Measurements from ENCODE around the gene TMPRSS6.

TMPRSS6 gene

DNA sequence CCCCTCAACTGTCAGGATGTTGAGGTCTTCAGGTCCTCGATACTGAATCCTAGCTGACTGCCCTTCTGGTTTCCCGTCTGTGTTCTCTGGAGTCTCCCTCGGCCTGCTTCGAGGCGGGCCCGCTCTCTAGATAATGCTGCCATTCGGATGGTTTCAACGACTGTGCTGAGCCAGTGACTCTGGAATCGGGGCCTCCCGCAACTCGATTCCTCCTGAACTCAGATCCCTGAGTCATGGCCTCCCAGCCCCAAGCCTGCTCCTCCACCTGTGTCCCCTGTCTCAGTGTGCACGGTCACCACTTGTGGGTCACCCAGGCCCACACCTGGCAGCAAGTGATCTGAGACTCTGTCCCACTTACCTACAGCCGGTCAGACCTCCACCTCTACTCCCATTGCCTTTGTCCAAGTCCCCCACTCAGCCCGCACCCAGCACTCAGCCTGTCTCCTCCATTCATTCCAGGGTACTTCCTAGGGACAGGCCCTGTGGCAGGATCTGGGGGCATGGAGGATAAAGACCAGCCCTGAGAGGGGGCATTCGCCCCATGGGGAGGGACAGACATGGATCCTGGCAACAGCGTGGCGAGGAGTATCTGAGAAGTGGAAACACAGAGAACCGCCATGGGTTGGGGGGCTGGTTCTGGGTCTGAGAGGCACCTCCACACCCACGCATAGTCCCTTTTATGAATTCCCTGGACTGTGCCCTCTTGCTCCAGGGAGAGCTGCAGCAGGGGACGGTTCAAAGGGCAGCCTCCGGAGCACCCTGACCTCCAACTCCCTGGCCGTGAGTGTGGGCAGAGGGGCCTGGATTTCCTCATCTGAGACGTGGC, 75.7 kb downstream of the TMPRSS6 start:
- no peak overlapping the region for H3K4me2 ChIP-seq (ENCODE audit: low read depth, low read length, poor library complexity, severe bottlenecking)
- H3K9me2 ChIP-seq (replicated peaks; ENCODE audit: insufficient read depth, low read length): no peaks in the 10 kb centered on the region
- no peaks in the 10 kb centered on the region for H3K27me3 ChIP-seq (ENCODE audit: low read length)
- H3F3A ChIP-seq (ENCODE audit: insufficient read depth): no peaks in the 10 kb centered on the region
- H3K4me3 ChIP-seq (ENCODE audit: insufficient read depth, low read length, poor library complexity, severe bottlenecking): no peak overlapping the region
- TF ChIP-seq CTCF (IDR thresholded peaks at IDR 0.05; ENCODE audit: insufficient read depth, low read length, poor library complexity, severe bottlenecking): no peak
- TF ChIP-seq EZH2phosphoT487 (conservative IDR thresholded peaks at IDR 0.05; ENCODE audit: low read length): no peak
- H3K27ac ChIP-seq (ENCODE audit: low read depth, low read length): no peak overlapping the region
- H3K9me3 ChIP-seq (ENCODE audit: insufficient read depth, low read length): no peaks in the 10 kb centered on the region
- H3K36me3 ChIP-seq (ENCODE audit: low read length): no peaks in the 10 kb centered on the region
- no peak overlapping the region for H2AFZ ChIP-seq (ENCODE audit: low read depth, low read length, severe bottlenecking)
- H3K79me2 ChIP-seq (ENCODE audit: insufficient read depth, low read length): no peaks in the 10 kb centered on the region
- no peaks in the 10 kb centered on the region for H4K20me1 ChIP-seq (ENCODE audit: low read depth, low read length)
- no peak overlapping the region for H3K9ac ChIP-seq (ENCODE audit: low read length)

- H3K27me3 ChIP-seq (ENCODE audit: low read length): no peaks in the 10 kb centered on the region
- no peaks in the 10 kb centered on the region for H4K20me1 ChIP-seq (ENCODE audit: low read depth, low read length)
- H3K27ac ChIP-seq (ENCODE audit: low read depth, low read length): no peak overlapping the region
- H3K4me2 ChIP-seq (ENCODE audit: low read depth, low read length, poor library complexity, severe bottlenecking): no peak overlapping the region
- no peaks in the 10 kb centered on the region for H3F3A ChIP-seq (ENCODE audit: insufficient read depth)
- H3K79me2 ChIP-seq (ENCODE audit: insufficient read depth, low read length): no peaks in the 10 kb centered on the region
- H3K9me2 ChIP-seq (replicated peaks; ENCODE audit: insufficient read depth, low read length): no peaks in the 10 kb centered on the region
- TF ChIP-seq CTCF (IDR thresholded peaks at IDR 0.05; ENCODE audit: insufficient read depth, low read length, poor library complexity, severe bottlenecking) (no peak), EZH2phosphoT487 (conservative IDR thresholded peaks at IDR 0.05; ENCODE audit: low read length) (no peak)
- H3K9me3 ChIP-seq (ENCODE audit: insufficient read depth, low read length): no peaks in the 10 kb centered on the region
- no peaks in the 10 kb centered on the region for H3K36me3 ChIP-seq (ENCODE audit: low read length)
- H2AFZ ChIP-seq (ENCODE audit: low read depth, low read length, severe bottlenecking): no peak overlapping the region
- no peak overlapping the region for H3K4me3 ChIP-seq (ENCODE audit: insufficient read depth, low read length, poor library complexity, severe bottlenecking)
- no peak overlapping the region for H3K9ac ChIP-seq (ENCODE audit: low read length)
Observed at GRCh38 chr22:37032535-37033460, 76.7 kb downstream of the TMPRSS6 start.

- Histone ChIP-seq H3K27ac (ENCODE audit: low read depth, low read length) (no peak overlapping the region), H3K4me2 (ENCODE audit: low read depth, low read length, poor library complexity, severe bottlenecking) (no peak overlapping the region), H3K9ac (ENCODE audit: low read length) (no peak overlapping the region), H2AFZ (ENCODE audit: low read depth, low read length, severe bottlenecking) (no peak overlapping the region), H3K79me2 (ENCODE audit: insufficient read depth, low read length) (no peaks in the 10 kb centered on the region), H3K36me3 (ENCODE audit: low read length) (no peaks in the 10 kb centered on the region), H3F3A (ENCODE audit: insufficient read depth) (no peaks in the 10 kb centered on the region), H3K9me2 (replicated peaks; ENCODE audit: insufficient read depth, low read length) (no peaks in the 10 kb centered on the region), H3K27me3 (ENCODE audit: low read length) (no peaks in the 10 kb centered on the region), H3K4me3 (ENCODE audit: insufficient read depth, low read length, poor library complexity, severe bottlenecking) (no peak overlapping the region), H3K9me3 (ENCODE audit: insufficient read depth, low read length) (no peaks in the 10 kb centered on the region), H4K20me1 (ENCODE audit: low read depth, low read length) (no peaks in the 10 kb centered on the region)
- TF ChIP-seq CTCF (IDR thresholded peaks at IDR 0.05; ENCODE audit: insufficient read depth, low read length, poor library complexity, severe bottlenecking) (no peak), EZH2phosphoT487 (conservative IDR thresholded peaks at IDR 0.05; ENCODE audit: low read length) (no peak)
Observed at GRCh38 chr22:37032134-37032534, 77.4 kb downstream of the TMPRSS6 start.

Data from SU-DHL-6 (cell line).